GM12891 (cell line): ENCODE measurements around the gene PLVAP.

Experiments used
- DNase-seq: peaks from one replicate; pipeline ENCODE4 v3.0.0; 2011; ENCODE audit warnings: low spot score; ENCODE audit not compliant: insufficient read length
- FAIRE-seq: peaks from 2 replicates; lab custom pipeline; 2011; peaks lifted over from hg19 to GRCh38; lab: Jason Lieb, UNC
- PAX5 ChIP-seq: IDR thresholded peaks from 2 replicates; pipeline ENCODE4 v1.6.1; 2011; ENCODE audit warnings: low read length, moderate library complexity, mild to moderate bottlenecking; ENCODE audit not compliant: insufficient read depth, severe bottlenecking
- POLR2A ChIP-seq: IDR thresholded peaks from 2 replicates; pipeline ENCODE4 v1.6.1; 2011; ENCODE audit warnings: low read depth, low read length, control low read depth
- POLR2AphosphoS5 ChIP-seq: IDR thresholded peaks from 2 replicates; pipeline ENCODE4 v1.6.1; 2011; ENCODE audit warnings: low read depth, low read length, control low read depth
- POU2F2 ChIP-seq: IDR thresholded peaks from 2 replicates; pipeline ENCODE4 v1.6.1; 2011; ENCODE audit warnings: low read depth, mild to moderate bottlenecking, control low read depth, low read length, moderate library complexity
- SPI1 ChIP-seq: IDR thresholded peaks from 2 replicates; pipeline ENCODE4 v1.6.1; 2011; ENCODE audit warnings: low read depth, low read length, control low read depth
- TAF1 ChIP-seq: IDR thresholded peaks from 2 replicates; pipeline ENCODE4 v1.6.1; 2011; ENCODE audit warnings: low read depth, low read length, control low read depth

Gene PLVAP

DNA sequence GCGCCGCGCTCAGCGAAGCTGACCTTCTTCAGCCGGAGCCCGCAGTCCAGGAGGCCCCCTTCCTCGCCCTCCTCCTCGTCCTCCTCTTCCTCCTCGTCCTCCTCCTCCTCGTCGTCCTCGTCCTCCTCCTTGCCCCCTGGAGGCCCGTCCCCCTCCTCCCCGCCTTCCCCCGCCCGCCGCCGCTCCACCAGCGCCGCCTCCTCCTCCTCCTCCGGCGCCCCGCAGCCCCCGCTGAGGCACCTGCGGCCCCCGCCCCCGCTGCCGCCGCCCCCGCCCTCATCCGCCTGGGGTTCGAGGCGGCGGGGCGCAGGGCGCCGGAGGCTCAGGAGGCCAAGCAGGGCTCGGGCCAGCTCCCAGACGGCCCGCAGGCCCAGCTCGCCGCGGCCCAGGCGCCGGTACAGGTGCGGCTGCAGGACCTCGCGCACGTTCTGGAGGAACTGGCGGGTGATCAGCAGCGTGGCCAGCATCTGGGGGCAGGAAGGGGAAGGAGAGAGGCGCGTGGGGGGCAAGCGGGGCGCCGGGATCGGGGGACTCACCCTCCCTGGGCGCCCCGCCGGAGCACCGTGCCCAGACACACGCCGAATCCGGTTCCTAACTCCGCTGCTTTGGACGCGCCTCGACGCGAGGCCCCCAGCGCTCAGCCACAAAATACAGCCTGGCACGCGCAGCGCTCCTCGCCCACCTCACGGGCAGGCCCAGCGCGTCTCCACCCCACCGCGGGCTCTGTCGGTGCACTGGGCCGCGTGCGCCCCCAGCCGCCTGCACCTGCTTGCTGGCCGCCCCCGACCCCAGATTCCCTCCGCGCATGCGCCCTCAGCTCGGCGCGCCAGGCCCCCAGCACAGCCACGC, 48.4 kb downstream of the PLVAP start:
- TF ChIP-seq TAF1 (no peak), POLR2A (no peak), SPI1 (no peak), POU2F2 (no peak), POLR2AphosphoS5 (no peak), PAX5 (no peak)
- no peak for DNase-seq
- FAIRE-seq, result no peak

DNA sequence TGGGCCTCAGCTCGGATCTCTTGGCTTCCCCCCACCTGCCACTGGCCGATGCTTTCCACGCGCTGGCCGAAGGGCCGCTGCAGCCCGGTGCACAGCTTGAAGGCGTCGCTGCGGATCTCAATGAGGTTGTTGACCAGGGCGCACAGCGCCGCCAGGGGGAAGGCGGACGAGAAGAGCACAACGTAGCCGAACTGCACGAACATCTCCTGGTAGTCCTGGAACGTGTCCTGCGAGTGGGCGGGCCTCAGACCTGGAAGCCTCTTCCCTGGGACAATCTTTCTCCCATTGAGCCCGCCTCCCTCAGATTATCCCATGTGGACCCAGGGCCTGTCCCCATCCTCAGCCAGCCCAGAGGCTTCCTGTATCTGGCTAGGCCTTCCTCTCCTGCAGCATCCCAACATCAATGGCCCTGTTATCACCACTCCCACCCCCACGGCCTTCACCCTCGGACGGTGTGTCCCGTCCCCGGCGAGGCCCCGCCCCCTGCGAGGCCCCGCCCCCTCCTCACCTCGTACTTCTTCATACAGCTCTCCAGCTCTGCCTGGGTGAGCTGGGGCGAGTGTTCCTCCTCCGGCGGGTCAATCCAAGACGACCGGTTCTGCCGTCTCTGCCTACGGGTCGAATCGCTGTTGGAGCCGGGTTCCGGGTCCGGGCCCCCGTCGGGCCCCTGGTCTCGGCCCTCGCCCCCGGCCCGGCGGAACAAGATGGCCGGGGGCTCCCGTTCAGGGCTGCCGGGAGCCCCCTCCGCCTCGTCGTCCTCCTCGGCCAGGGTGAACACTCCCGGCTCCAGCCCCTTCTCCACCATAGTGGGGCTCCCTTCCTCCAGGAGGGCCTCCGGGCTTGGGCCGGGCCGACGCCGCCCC, 49.3 kb downstream of the PLVAP start:
- DNase-seq (peak; percentile 85), FAIRE-seq (no peak)
- TF ChIP-seq POLR2A, result no peak
- TF ChIP-seq TAF1, result no peak
- no peak for TF ChIP-seq POLR2AphosphoS5
- no peak for TF ChIP-seq POU2F2

DNA sequence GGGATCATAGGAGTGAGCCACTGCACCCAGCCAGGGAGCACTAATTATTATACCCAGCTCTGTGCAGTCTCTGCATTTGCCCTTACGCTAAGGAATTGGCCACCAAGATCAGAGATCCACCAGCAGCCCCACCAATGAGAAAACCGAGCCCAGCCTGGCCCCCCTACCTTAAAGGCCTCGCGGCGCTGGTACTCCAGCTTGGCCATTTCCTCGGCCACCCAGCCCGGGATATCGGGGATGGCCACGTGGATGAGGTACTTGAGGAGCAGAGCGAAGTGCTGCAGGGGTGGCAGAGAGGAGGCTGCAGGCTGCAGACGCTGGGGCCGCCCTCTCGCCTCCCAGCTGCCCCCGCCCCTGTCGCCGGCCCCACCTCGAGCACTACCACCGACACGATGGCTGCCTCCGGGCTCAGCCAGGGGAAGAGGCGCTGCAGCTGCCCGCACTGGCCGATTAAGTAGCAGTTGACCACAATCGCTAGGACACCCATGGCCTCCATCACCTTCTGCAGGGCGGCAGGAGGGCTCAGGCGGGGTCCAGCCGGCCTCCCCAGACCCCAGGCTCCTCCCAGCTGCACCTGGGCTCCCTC, 50.0 kb downstream of the PLVAP start:
- no peak for DNase-seq
- TF ChIP-seq POLR2AphosphoS5 (no peak), PAX5 (no peak), SPI1 (no peak), POLR2A (no peak), TAF1 (no peak), POU2F2 (no peak)
- FAIRE-seq, result no peak

DNA sequence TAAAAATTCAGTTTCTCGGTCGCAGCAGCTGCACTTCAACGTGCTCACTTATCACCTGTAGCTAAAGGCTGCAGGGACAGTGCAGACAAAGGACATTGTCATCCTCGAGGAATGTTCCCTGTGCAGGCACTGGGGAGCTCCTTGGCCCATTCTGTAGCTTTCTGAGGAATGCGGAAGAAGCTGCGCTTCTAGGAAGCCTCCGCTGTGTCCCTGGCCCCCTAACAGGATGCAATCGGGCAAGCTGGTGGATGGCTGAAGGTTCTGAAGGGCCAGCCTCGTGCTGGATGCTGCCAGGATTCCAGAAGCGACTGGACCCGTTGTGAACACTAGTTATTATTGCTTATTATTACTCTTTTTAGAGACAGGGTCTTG, 50.6 kb downstream of the PLVAP start:
- TF ChIP-seq SPI1, result no peak
- no peak for TF ChIP-seq TAF1
- TF ChIP-seq PAX5, result no peak
- no peak for TF ChIP-seq POLR2AphosphoS5
- no peak for TF ChIP-seq POU2F2
- TF ChIP-seq POLR2A, result no peak
- DNase-seq (no peak), FAIRE-seq (no peak)

DNA sequence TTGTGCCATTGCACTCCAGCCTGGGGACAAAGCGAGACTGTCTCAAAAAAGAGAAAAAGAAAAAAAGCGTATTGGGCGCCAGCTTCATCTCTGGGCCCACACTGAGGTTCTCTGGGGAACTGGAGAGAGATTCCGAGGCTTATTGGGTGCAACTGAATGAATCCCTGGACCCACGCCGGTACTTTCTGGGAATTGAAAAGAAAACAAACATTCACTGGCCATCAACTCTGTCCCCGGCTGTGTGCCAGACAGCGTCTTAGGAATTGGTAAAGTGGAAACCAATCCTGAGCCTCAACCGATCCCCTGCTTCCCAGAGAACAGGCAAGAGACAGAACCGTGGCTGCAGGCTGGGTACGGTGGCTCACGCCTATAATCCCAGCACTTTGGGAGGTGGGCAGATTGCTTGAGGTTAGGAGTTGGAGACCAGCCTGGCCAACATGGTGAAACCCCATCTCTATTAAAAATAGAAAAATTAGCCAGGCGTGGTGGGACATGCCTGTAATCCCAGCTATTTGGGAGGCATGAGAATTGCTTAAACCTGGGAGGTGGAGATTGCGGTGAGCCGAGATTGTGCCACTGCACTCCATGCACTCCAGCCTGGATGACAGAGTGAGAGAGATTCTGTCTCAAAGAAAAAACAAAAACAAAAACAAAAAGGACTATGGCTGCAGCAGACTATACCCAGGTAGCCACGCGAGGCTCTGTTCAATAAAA, 51.1 kb downstream of the PLVAP start:
- FAIRE-seq (no peak), DNase-seq (no peak)
- TF ChIP-seq SPI1, result no peak
- no peak for TF ChIP-seq POLR2AphosphoS5
- no peak for TF ChIP-seq POLR2A
- TF ChIP-seq TAF1, result no peak
- no peak for TF ChIP-seq PAX5
- TF ChIP-seq POU2F2, result no peak

DNA sequence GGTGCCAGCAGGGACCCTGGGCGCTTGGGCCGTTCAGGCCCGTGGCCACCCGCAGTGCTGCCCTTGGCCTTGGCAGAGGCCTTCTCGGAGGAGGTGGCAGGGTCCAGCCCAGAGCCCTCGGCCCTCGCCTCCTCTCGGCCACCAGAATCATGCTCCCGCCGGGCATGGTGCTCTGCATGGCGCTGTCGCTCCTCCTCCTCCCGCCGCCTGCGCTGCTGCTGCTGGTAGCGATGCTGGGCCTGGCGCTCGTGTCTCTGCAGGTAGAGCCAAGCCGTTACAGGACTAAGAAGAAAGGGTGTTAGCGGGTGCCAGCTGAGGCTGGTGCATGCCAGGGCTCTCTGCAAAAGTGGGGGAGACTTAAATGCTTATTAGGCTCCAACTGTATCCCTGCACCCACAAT, 52.0 kb downstream of the PLVAP start:
- TF ChIP-seq SPI1 (no peak), TAF1 (no peak), POU2F2 (no peak), POLR2AphosphoS5 (no peak), PAX5 (no peak), POLR2A (no peak)

DNA sequence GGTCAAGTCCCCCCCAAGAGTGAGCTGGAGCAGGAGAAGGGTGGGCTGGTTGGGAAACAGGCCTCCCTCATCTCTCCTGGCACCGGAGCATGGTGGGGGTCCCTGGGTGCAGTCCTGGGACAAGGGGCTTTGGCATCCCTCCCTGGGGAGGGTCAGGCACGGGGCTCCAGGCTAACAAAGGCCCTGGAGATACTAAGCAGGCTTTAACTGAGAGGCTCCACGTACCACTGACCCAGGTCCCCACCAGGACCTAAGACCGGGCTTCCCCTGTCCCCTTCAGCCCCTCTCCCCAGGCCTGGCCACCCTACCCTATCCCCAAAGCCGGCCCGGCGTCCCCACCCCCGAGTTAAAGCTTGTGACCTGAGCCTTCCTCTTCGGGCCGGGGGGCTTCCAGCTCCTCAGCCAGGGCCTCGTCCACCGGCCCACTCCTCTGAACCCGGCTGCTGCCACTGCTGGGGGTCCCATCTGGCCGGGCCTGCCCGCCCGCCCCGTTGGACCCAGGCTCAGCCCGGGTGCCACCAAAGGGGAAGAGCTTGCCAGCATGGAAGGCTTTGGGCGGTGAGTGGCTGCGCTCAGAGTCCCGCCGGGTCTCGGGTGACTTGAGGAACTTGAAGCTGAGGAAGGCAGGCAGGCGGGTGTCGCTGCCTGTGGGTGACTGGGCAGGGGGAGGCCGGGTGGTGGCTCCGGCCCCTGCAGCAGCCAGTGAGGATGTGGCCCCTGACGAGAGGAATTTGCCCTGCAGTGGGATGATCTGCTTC, 52.6 kb downstream of the PLVAP start:
- TF ChIP-seq PAX5 (no peak), SPI1 (no peak), POLR2A (no peak), TAF1 (no peak), POU2F2 (no peak), POLR2AphosphoS5 (no peak)
- no peak for FAIRE-seq
- DNase-seq, result no peak

More for the DNA sequence above, 52.0 kb downstream of the PLVAP start:
- DNase-seq (no peak), FAIRE-seq (no peak)

DNA sequence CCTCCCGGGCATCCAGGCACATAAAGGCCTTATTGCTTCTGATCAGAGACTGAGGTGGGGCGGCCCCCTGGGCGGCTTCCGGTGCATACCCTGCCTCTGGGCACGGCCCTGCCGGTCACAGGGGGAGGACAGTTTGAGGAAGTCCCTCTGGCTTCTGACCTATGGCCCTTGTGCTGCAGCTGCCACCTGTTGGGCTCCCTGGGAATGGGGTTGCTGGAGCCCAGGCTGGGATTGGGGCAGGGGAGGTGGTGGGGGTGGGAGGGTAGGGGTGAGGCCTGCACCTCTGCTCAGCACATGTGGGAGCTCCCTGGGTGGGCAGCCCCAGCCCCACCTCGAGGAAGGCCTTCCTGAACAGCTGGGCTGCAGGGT, 53.2 kb downstream of the PLVAP start:
- no peak for FAIRE-seq
- TF ChIP-seq POU2F2 (no peak), TAF1 (no peak), SPI1 (peak; percentile 50), POLR2A (no peak), PAX5 (no peak)
- DNase-seq, result no peak
